HG02870 (cell line): ENCODE results near the gene KDM4C.

Experiments used
- ATAC-seq: cut with Tn5 transposase; IDR thresholded peaks from one replicate; pipeline ENCODE4 v1.9.1; 2021; ENCODE audit warnings: mild to moderate bottlenecking, moderate library complexity; ENCODE audit not compliant: unreplicated experiment

Gene KDM4C

DNA sequence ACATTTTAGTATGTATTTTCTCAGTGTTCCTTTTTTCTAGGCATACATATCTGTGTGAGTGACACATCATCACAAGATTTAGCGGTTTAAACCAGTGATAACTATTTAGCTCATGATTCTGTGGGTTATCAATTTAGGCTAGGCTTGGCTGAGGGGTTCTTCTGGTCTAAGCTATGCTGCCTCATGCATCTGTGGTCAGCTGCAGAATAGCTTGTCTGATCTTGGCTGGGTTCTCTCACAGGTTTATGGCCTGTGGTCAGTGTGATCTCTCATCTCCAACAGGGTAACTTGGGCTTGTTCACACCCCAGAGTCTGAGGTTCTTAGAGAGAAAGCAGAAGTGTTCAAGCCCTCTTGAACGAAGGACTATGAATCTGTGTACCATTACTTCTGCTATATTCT is 363.3 kb downstream of the KDM4C start:
- no peak for ATAC-seq

DNA sequence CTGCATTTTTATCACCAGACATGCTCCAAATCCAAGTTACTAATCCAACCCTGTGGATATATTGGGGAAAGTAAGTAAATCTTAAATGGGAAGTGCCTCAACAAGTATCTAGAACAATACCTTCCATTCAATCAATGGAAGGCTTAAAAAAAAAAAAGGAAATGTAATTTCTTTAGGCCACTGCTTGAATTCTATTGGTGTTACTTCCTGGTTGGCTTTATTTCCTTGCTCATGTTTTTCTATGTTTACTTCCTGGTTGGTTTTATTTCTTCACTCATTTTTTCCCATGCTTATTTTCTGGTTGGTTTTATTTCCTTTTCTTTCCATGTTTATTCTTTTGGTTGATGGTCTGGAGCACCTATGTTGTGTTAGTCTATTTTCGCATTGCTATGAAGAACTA is 363.9 kb downstream of the KDM4C start:
- ATAC-seq, result no peak

DNA sequence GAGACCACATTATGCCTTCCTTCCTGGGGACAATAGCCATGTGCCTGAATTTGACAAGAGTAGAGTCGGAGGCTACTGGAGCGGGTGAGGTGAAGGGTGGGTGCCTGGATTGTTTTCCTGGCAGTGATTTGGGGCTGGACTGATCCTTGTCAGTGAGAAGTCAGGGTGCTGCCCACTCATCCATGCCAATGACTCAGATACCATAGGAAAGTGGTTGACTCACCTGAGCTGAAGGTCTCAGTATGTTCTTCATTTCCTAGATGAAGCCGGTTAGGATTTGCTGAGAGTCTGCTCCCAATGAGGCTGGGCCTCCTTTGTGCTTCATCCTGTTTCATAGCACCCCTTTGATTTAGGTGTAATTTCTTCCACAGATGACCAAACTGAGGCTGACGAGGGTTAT is 366.0 kb downstream of the KDM4C start:
- ATAC-seq, result no peak

DNA sequence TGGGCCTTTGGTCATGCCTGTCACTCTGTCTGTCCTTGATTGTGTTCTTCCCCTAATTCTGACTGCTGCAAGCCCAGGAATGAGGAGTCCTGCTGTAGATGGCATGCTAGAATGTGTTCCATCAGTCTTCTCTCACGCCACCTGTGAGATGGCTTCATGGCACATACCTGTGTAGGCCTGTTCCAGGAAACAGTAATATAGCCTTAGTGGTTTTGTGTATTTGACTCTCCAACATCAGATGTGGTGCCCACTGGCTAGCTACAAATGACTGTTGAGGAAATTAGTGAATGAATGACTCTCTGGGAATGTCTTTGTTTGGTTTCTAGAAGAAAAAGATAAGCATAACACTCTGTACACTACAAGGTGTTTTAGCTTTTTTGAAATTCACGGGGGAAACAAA is 367.5 kb downstream of the KDM4C start:
- ATAC-seq, result no peak

DNA sequence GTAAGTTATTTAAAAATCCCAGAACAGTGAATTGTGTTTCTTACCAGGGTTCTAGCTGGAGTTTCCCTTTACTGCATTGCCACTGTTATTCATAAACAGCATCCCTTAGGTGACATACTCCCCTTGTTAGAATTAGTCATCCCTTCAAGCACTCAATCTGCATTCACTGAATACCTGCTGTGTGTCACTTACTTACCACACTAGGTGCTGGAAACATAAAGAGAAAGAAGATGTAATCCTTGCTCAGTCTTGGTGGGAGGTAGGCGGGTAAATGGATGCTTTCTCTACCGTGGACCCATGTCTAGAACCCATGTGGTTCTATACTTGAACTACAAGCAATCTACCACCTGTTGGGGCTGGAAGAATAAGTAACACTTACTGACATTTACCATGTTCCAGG is 371.6 kb downstream of the KDM4C start:
- ATAC-seq, result no peak

DNA sequence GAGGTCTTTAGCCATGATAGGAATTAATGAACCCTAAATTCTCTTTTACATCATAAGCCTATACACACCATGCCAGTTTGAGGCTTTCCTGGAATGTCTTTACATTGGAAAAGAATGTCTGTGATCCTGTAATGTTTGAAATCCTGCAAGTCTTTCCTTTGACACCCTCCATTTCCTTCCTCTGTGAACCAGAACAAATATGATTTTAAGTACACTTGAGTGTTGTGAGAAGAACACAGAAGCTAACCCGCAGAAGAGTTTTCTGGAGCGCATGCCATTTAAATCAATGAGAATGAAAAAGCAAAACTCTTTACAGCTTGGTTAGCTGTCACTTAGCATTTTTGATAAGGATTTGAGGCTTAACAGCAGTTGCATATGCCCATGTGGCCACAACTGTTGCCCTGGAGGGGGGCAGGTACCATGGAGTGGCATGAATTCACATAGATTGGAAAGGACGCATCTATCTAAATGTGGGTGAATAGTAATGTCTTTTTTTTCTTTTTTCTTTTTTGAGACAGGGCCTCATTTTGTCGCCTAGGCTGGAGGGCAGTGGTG is 372.6 kb downstream of the KDM4C start:
- ATAC-seq, result no peak

DNA sequence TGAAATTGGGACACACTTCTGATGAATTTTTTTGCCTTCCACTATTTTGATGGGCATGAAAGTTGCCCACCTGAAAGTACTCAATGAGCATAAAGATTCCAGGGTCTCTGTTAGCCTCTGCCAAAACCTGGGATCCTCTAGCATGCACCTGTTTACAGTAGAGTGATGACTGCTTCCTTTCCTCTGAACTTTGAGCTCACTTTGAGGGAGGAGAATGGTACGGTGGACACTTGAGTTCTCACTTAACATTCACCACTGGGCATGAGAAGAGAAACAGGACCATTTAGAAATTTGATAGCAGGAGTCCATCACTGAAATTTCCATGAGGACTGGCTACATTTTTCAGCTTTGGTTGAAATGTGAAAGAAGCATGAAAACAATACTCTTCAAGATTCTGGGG is 374.8 kb downstream of the KDM4C start:
- ATAC-seq, result no peak

DNA sequence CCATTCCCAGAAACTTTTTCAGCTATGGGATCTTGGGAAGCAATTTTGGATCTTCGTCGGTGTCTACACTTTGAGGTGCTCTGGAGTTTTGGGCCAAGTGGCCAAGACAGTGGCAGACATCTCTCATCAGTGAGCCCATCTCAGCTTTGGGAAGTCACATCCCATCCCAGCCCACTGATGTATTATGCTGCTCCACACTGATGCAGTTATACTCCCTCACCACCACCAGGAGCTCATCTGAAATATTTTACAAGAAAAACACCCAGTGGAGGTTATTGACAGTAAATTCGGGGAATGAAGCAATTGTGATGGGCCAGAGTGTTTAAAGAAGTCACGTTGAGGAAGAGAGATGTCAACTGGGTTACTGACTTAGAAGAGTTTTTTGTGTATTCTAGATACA is 378.0 kb downstream of the KDM4C start:
- ATAC-seq, result no peak

DNA sequence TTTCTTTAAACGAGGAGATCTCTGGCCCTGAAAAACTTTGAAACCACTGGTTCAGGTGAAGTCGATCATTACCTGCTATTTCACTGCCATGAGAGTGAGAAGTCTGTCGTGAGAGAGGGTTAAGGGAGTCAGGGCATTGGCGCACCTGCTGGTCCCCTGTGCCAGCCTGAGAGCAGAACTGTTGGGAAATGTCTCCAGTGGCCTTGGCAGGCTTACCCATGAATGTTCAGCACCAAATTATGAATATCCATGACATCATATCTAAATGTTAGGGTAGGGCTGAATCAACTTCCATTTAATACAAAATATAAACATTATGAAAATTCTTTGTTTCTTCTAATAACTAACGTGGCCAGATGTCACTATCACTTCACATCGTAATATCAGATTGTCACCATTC is 379.3 kb downstream of the KDM4C start:
- ATAC-seq, result no peak

DNA sequence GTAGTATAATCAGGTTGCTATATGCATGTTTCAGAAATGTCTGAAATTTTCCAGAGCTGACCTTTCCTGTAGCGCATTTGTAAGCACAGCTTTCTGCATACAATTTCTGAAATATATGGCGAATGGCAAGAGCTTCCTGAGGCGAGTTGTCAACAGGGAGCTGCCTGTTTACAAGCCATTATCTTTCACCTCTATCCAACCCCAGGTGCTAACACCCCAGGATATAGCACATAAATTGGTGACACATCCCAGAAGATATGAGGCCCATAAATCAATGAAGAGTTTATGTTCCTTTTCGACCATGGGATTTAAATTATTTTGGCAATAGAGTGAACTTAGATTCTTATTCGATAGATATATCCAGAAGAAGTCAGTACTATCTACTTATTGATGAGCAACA is 379.8 kb downstream of the KDM4C start:
- ATAC-seq, result no peak

DNA sequence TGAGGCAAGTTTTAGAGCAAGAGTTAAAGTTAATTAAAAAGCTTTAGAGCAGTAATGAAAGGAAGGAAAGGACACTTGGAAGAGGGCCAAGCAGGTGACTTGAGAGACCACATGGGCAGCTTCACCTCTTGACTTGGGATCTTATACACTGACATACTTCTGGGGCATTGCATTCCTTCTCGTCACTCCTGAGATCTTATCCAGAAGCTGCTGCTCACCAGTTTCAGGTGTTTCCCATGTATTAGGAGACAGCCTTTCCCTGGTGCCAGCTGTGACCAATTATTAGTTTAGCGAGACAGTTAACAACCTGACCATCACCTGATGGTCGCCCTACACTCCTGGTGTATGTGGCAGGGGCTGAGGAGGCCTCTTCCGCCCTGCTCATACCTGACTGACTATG is 382.1 kb downstream of the KDM4C start:
- ATAC-seq, result no peak

DNA sequence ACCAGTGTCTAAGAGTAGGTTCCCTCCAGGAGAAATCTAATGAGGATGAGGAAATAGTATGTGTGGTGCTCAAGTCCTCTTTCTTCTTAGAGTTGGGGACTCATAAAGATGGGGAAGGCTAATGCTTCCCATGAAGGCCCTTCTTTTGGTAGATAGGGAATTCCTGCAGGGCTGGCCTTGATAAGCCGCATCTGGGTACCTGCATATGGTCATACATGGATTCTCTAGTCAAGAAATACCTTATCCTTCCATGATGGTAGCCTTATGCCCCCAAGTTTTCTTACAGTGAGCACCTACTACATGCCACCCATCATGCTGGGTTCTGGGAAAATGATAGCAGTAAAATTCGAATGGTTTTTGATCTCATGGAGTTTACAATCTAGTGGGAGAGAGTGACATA is 382.6 kb downstream of the KDM4C start:
- no peak for ATAC-seq

DNA sequence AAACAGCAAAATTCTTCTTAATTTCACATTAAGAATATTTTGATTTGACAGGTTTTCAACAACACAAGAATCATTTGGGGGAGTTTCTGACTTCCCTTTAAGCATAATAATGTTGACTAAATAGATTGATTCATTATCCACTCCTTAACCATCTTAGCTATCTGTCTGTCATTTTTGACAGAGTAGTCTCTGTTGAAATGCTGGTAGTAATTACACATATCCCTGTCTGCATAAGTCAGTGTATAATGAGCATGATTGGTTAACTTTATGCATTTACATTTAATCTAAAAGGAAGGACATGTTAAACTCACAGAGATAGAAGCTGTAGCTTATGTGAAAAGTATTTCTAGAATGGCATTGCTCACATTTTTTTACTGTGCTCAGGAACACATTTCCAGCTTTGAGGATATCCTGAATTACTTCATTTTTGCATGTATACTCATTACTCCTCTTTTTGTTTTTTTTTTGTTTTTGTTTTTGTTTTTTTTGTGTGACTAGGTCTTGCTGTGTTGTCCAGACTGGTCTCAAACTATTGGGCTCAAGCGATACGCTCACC is 385.9 kb downstream of the KDM4C start:
- no peak for ATAC-seq

DNA sequence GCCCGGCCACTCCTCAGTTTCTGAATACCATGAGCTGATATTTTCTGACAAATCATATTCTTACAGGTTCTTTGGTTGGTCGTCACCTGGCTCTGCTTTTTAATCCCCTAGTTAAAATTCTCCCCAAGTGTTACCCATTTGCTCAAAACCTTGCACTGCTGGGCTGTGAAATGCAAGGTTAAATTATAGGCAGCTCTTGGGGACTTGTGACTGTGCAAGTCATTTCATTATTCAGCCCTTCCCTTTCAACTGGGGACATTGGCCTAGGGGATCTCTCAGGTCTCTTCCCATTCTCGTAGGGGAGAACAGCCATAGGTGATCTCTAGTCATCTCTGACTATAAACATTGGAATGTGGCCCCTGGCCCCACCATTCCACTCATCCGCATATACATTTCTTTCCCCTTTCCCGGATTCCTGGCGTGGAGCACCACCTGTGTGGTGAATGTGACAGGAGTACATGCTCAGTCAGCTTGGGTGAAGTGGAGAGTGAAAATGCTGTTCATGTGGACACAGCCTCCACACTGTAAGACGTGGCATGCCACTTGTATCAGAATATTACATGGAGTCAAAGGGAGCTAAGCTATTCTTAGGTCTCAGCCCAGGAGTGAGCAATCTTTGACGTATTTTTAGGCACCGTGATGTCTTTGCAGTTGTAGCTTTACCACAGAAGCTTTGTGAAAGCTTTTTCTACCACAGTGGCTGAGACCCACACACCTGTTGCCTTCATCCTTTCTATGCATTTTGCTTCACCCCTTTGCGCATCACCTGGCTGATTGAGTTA is 386.7 kb downstream of the KDM4C start:
- ATAC-seq, result no peak

DNA sequence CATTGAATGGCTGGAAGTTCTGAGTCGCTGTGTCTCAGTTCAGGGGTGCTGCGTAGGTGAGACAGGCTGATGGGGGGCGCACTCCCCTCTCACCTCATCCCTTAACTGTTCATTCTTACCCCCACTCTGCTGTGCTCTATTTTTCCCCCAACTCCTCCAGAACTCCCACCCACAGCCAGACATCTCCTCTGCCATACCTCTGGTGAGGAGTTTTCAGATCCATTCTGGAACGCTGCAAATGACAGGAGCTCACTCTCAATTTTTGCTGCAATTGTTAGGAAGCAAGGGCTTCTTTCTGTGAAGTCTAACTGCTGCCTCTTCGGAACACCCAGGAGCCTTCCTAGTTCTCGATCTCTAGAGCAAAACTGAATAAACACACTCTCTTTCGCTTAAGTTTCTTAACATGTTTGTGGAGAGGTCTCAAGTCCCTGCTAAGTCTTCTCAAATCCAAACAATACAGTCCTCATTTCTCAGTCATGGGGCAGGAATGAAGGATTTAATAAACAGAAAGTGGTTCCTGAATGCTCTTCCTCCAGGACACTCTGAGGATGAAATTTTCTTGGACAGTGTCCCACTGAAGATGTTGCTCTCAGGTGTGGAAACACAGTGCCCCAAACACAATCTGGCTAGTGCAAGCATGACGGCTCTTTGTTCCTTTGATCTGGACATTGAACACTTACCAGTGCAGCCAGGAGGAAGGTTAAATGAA is 387.7 kb downstream of the KDM4C start:
- no peak for ATAC-seq

DNA sequence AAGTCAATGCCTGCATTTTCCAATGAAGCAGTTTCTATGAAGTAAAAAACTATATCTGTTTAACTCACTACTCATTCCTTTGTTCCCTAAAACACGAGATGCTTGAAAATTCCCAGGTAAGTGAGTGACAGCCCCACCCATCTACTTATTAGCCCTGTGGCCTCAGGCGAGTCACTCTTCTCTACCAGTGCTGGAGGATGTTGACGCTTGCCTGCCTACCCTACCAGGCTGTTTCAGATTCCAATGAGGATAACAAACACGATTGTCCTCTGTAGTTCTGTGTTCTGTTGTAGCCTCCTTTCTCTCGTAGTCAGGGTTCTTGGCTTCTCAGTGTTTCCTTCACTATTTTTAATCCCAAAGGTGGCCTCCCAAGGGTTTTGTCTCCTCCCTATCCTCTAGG is 388.8 kb downstream of the KDM4C start:
- no peak for ATAC-seq

DNA sequence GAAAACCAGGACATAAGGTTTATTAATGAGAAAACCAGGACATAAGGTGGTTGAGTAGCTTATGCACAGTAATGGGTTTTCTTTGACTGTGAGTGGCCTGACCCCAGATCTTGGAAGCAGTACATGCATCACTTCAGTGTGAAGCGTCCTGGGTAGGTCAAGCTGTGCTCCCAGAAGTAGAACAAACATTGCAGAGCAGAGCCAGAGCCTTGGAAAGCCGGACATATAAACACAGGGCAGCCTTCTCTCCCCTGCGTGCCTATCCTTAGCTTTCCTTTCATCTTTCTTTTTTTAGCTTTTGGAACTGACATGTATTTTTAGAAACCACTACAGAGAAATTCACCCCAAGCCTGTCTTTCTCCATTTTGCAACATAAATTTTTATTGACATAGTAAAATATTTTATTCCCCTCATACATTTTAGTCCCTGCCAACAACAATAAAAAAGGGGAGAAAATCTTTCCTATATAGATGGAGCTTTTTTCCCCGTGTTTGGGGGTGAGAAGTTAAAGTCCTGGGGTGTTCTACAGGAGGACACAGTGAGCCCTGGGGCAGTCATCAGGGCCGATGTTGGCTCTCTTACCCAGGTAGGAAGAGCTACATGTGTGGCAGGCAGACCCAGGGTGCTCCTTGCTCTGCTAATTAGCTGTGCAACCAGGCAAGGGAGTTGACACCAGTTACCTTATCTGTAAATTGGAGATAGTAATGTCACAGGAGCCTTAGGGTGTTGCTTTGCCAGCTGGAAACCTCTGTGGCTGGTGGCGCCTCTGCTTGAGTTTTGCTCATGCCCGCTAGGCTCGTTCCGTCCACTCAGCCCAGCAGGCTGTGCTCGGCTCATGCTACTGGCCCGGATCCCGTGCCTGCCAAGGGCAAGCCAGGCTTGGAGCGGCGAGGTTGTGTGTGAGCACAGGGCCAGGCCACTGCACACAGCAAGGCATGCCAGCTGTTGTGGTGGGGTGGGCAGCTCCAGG is 389.6 kb downstream of the KDM4C start:
- no peak for ATAC-seq

DNA sequence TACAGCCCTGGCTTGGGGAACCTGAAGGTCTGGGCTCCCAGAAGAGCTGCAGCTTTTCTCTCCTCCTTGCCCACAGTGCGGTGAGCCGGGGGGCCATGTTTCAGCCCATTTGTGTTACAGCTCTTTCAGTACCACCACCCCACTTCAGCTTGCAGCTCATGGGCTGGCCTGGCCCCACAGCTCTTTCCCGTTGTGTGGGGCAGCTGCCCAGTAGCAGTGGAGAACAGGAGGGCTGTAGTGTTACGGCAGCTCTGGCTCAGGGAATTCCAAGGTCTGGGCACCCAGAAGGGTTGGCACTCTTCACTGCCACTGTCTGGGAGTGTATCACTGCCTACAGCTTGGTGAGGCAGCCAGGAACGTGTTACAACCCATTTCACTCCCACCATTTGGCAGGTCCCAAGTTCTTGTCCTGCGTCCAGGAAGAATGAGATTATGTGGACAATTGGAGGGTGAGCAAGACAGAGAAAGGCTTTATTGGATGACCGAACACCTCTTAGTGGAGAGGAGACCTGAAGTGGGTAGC is 390.5 kb downstream of the KDM4C start:
- no peak for ATAC-seq

DNA sequence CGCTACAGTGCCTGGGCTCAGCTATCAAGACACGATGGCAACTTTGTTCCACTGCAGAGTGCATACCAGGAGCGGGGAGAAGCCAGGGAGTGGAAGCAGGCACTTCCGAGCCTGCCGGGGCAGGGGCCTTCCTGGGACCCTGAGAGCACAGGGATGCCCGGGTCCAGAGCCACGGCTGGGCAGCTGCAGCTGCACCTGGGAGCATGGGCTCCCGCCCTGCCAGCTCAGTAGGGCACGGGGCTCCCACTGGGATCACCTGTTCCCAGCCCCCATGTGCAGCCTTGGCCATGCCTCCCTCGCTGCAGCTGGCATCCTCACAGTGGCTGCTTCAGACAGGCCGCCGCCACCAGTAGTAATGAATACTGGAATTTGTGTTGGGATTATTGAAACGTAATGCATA is 391.5 kb downstream of the KDM4C start:
- ATAC-seq, result no peak

DNA sequence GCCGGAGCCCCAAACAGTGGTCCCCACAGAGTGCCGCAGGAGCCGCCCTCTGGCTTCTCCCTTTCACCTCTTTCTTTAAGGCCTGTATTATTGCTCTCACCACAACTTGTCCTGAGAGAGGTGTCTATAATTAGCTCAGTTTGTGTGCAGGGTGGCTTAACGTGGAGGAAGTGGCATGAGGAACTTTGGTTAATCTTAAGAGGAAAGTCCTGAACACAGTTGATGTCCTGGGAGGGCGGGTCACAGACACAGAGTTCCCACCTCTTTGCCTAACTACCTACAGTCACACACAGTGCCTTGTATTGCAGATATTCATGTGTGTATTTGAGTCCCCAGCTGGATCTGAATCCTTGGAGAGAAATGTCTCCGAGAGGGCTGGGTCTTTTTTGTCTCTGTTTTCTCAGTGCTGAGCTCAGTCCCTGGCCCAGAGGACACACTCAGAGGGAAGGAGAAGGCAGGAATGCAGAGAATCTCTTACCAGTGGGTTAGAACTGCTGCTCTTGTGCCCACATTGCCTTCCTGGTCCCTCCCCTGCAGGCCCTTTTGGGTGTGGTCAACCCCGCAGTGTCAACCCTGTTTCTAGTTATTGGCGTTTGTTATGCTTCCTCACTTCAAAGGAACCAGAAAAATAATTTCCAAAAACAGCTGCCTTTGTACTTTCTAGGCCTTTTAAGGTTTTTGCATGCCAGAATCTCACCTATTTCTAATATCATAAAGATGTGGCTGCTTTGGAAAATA is 392.5 kb downstream of the KDM4C start:
- no peak for ATAC-seq
